ENCODE data around the gene KCNH1. TPM values are rescaled to one million over a fixed set of nuclear protein-coding genes. Genes with fewer than 3 reads are reported as not detected.

Gene KCNH1
- total RNA-seq, 2 donors from 2014 or later = 0.27 to 0.70 TPM

GRCh38 chr1:210792250-210793102 is 341.5 kb downstream of the KCNH1 start:
- DNase-seq (no peak), ATAC-seq (no peak)
- intact Hi-C loops (cut with DNase I, micrococcal nuclease) = no loop called here

- DNase-seq = no peak
- intact Hi-C loops (cut with DNase I, micrococcal nuclease) = no loop called here
- no peak for ATAC-seq
These were observed 343.8 kb downstream of the KCNH1 start for GRCh38 chr1:210790196-210790595.

- DNase-seq (no peak), ATAC-seq (no peak)
- intact Hi-C loops (cut with DNase I, micrococcal nuclease) = no loop called here
These were observed 346.1 kb downstream of the KCNH1 start for GRCh38 chr1:210787800-210788199.

GRCh38 chr1:210786546-210786945 is 347.4 kb downstream of the KCNH1 start:
- intact Hi-C loops (cut with DNase I, micrococcal nuclease) = no loop called here
- DNase-seq (no peak), ATAC-seq (no peak)

- ATAC-seq (no peak), DNase-seq (no peak)
- intact Hi-C loops (cut with DNase I, micrococcal nuclease) = no loop called here
These were observed 350.0 kb downstream of the KCNH1 start for GRCh38 chr1:210783925-210784324.

GRCh38 chr1:210781652-210782051 is 352.3 kb downstream of the KCNH1 start:
- intact Hi-C loops (cut with DNase I, micrococcal nuclease) = no loop called here
- no peak for ATAC-seq
- DNase-seq = no peak

- intact Hi-C loops (cut with DNase I, micrococcal nuclease) = no loop called here
- DNase-seq (no peak), ATAC-seq (no peak)
These were observed 354.7 kb downstream of the KCNH1 start for GRCh38 chr1:210779269-210779668.

- DNase-seq (no peak), ATAC-seq (no peak)
- intact Hi-C loops (cut with DNase I, micrococcal nuclease) = no loop called here
These were observed 356.0 kb downstream of the KCNH1 start for GRCh38 chr1:210777914-210778313.

GRCh38 chr1:210776712-210777111 is 357.2 kb downstream of the KCNH1 start:
- ATAC-seq = no peak
- no peak for DNase-seq
- intact Hi-C loops (cut with DNase I, micrococcal nuclease) = no loop called here

GRCh38 chr1:210775289-210775688 is 358.7 kb downstream of the KCNH1 start:
- no peak for ATAC-seq
- no peak for DNase-seq
- intact Hi-C loops (cut with DNase I, micrococcal nuclease) = no loop called here

- intact Hi-C loops (cut with DNase I, micrococcal nuclease) = no loop called here
- ATAC-seq (no peak), DNase-seq (no peak)
These were observed 360.5 kb downstream of the KCNH1 start for GRCh38 chr1:210773450-210773849.

GRCh38 chr1:210771131-210771530 is 362.8 kb downstream of the KCNH1 start:
- no peak for DNase-seq
- intact Hi-C loops (cut with DNase I, micrococcal nuclease) = no loop called here
- ATAC-seq = no peak

GRCh38 chr1:210770396-210770984 is 363.5 kb downstream of the KCNH1 start:
- ATAC-seq (no peak), DNase-seq (no peak)
- intact Hi-C loops (cut with DNase I, micrococcal nuclease) = no loop called here

- intact Hi-C loops (cut with DNase I, micrococcal nuclease) = no loop called here
- DNase-seq (no peak), ATAC-seq (no peak)
These were observed 364.5 kb downstream of the KCNH1 start for GRCh38 chr1:210769473-210769872.

- no peak for ATAC-seq
- intact Hi-C loops (cut with DNase I, micrococcal nuclease) = no loop called here
These were observed 369.4 kb downstream of the KCNH1 start for GRCh38 chr1:210764536-210764935.

GRCh38 chr1:210758761-210759160 is 375.2 kb downstream of the KCNH1 start:
- DNase-seq (no peak), ATAC-seq (no peak)
- intact Hi-C loops (cut with DNase I, micrococcal nuclease) = no loop called here

More at GRCh38 chr1:210764536-210764935, 369.4 kb downstream of the KCNH1 start:
- DNase-seq = no peak

- intact Hi-C loops (cut with DNase I, micrococcal nuclease) = no loop called here
- DNase-seq (no peak), ATAC-seq (no peak)
These were observed 375.7 kb downstream of the KCNH1 start for GRCh38 chr1:210758261-210758660.

- DNase-seq (no peak), ATAC-seq (no peak)
- intact Hi-C loops (cut with DNase I, micrococcal nuclease) = no loop called here
These were observed 376.3 kb downstream of the KCNH1 start for GRCh38 chr1:210757677-210758076.

- ATAC-seq (no peak), DNase-seq (no peak)
- intact Hi-C loops (cut with DNase I, micrococcal nuclease) = no loop called here
These were observed 377.8 kb downstream of the KCNH1 start for GRCh38 chr1:210755991-210756659.
